ENCODE measurements around the gene TRUB1. TPM values are rescaled to one million over a fixed set of nuclear protein-coding genes. Genes with fewer than 3 reads are reported as not detected.
"Not testable (repeated sequence)": the region's sequence is repeated elsewhere in the genome, so short reads cannot be mapped to it uniquely, and the experiment has no call there.

The TRUB1 gene
- total RNA-seq (10 to 100 TPM; 11.8 to 18.8 (median 16.4) TPM), polyA plus RNA-seq (11.8 TPM)
- long read RNA-seq, donor 1, transcript TRUB1-201 (8 exons, 3,408 nt), result major isoform, 43 of 47 reads
- long read RNA-seq, donor 1, partial matches to known transcripts, result 2 of 47 reads
- long read RNA-seq, donor 1, other reads (novel, unspliced or antisense), result 1 of 47 reads
- long read RNA-seq, donor 2, transcript TRUB1-201 (8 exons, 3,408 nt), result major isoform, 17 of 17 reads
- long read RNA-seq, donor 2, partial matches to known transcripts, result 0 of 17 reads
- long read RNA-seq, donor 2, other reads (novel, unspliced or antisense), result 0 of 17 reads
- long read RNA-seq, donor 3, transcript TRUB1-201 (8 exons, 3,408 nt), result major isoform, 45 of 59 reads
- long read RNA-seq, donor 3, partial matches to known transcripts, result 6 of 59 reads
- long read RNA-seq, donor 3, other reads (novel, unspliced or antisense), result 8 of 59 reads
- long read RNA-seq, donor 4, transcript TRUB1-201 (8 exons, 3,408 nt), result major isoform, 11 of 11 reads
- long read RNA-seq, donor 4, partial matches to known transcripts, result 0 of 11 reads
- long read RNA-seq, donor 4, other reads (novel, unspliced or antisense), result 0 of 11 reads

- intact Hi-C loops (cut with DNase I), result no loop called here
Observed at GRCh38 chr10:114937962-114938855, at the start of gene TRUB1. TSS of gene TRUB1 (plus strand) at chr10:114938195. CDS start at chr10:114938254, 59 bp downstream.

DNA sequence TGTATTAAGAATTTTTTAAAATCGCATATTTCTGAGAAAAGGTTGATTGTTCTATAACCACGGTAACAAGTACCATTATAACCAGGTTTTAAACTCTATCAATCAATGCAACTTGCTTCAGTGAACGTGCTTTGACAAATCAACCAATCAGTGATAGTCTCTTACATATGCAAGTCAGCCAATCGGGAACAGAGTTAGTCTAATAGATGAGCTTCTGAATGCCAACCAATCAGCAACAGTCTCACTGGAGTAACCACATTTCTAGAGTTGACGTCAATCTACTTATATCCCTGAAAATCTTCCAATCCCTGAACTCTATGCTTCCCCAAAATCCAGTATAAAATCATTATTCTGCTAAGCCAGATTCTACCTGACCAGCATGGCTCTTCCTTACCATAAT, 44.7 kb upstream of the TRUB1 start:
- Histone ChIP-seq H3K27me3 (ENCODE audit: control insufficient read depth, insufficient read depth) (no peaks in the 10 kb centered on the region), H3K9me3 (ENCODE audit: control insufficient read depth, low read length) (no peaks in the 10 kb centered on the region), H3K4me1 (ENCODE audit: control insufficient read depth, insufficient read depth, low read length) (no peaks in the 10 kb centered on the region), H3K4me3 (ENCODE audit: low read length) (no peak overlapping the region), H3K27ac (ENCODE audit: low read length) (no peak overlapping the region)
- DNase-seq (no peak), ATAC-seq (no peak)
- WGBS, result 77% methylated on average over 5 of the region's 5 CpGs
- intact Hi-C loops (cut with DNase I), result no loop called here

More at GRCh38 chr10:114937962-114938855, at the start of gene TRUB1:
- DNase-seq (peak; percentile 95 to 97 (median 95)), ATAC-seq (peak; percentile 100)
- WGBS, result under 1% methylated on average over 46 of the region's 46 CpGs
- Histone ChIP-seq H3K4me3 (ENCODE audit: low read length) (peak within 1 kb of the TSS; percentile 92), H3K4me1 (ENCODE audit: control insufficient read depth, insufficient read depth, low read length) (peaks cover 3% of the 10 kb centered on the region), H3K9me3 (ENCODE audit: control insufficient read depth, low read length) (no peaks in the 10 kb centered on the region), H3K27ac (ENCODE audit: low read length) (peak within 1 kb of the TSS; percentile 95), H3K27me3 (ENCODE audit: control insufficient read depth, insufficient read depth) (no peaks in the 10 kb centered on the region)

GRCh38 chr10:114894911-114895310, 43.1 kb upstream of the TRUB1 start:
- no peak overlapping the region for H3K4me3 ChIP-seq (ENCODE audit: low read length)
- DNase-seq (no peak), ATAC-seq (no peak)
- H3K27ac ChIP-seq (ENCODE audit: low read length), result no peak overlapping the region
- H3K27me3 ChIP-seq (ENCODE audit: control insufficient read depth, insufficient read depth), result no peaks in the 10 kb centered on the region
- no peaks in the 10 kb centered on the region for H3K4me1 ChIP-seq (ENCODE audit: control insufficient read depth, insufficient read depth, low read length)
- H3K9me3 ChIP-seq (ENCODE audit: control insufficient read depth, low read length), result no peaks in the 10 kb centered on the region
- intact Hi-C loops (cut with DNase I), result no loop called here

- DNase-seq; H3K4me1 ChIP-seq (ENCODE audit: control insufficient read depth, insufficient read depth, low read length); H3K27ac ChIP-seq (ENCODE audit: low read length); H3K4me3 ChIP-seq (ENCODE audit: low read length); intact Hi-C loops (cut with DNase I); ATAC-seq; H3K9me3 ChIP-seq (ENCODE audit: control insufficient read depth, low read length); H3K27me3 ChIP-seq (ENCODE audit: control insufficient read depth, insufficient read depth): not testable (repeated sequence)
- WGBS, result 89% methylated on average over 6 of the region's 6 CpGs
Observed at GRCh38 chr10:114897011-114897410, 41.0 kb upstream of the TRUB1 start.

GRCh38 chr10:114897593-114897992, 40.4 kb upstream of the TRUB1 start:
- H3K27me3 ChIP-seq (ENCODE audit: control insufficient read depth, insufficient read depth), result no peaks in the 10 kb centered on the region
- H3K4me1 ChIP-seq (ENCODE audit: control insufficient read depth, insufficient read depth, low read length), result no peaks in the 10 kb centered on the region
- WGBS, result 87% methylated on average over 3 of the region's 3 CpGs
- ATAC-seq (no peak), DNase-seq (no peak)
- no peak overlapping the region for H3K27ac ChIP-seq (ENCODE audit: low read length)
- no peak overlapping the region for H3K4me3 ChIP-seq (ENCODE audit: low read length)
- intact Hi-C loops (cut with DNase I), result no loop called here
- H3K9me3 ChIP-seq (ENCODE audit: control insufficient read depth, low read length), result no peaks in the 10 kb centered on the region

GRCh38 chr10:114899982-114900381, 38.0 kb upstream of the TRUB1 start:
- intact Hi-C loops (cut with DNase I), result no loop called here
- Histone ChIP-seq H3K9me3 (ENCODE audit: control insufficient read depth, low read length) (no peaks in the 10 kb centered on the region), H3K4me1 (ENCODE audit: control insufficient read depth, insufficient read depth, low read length) (no peaks in the 10 kb centered on the region), H3K27me3 (ENCODE audit: control insufficient read depth, insufficient read depth) (no peaks in the 10 kb centered on the region), H3K27ac (ENCODE audit: low read length) (no peak overlapping the region), H3K4me3 (ENCODE audit: low read length) (no peak overlapping the region)
- DNase-seq, result no peak
- ATAC-seq, result no peak
- 97% methylated on average over 2 of the region's 2 CpGs for WGBS

GRCh38 chr10:114900658-114901057, 37.3 kb upstream of the TRUB1 start:
- Histone ChIP-seq H3K27me3 (ENCODE audit: control insufficient read depth, insufficient read depth) (no peaks in the 10 kb centered on the region), H3K4me1 (ENCODE audit: control insufficient read depth, insufficient read depth, low read length) (no peaks in the 10 kb centered on the region), H3K9me3 (ENCODE audit: control insufficient read depth, low read length) (no peaks in the 10 kb centered on the region), H3K4me3 (ENCODE audit: low read length) (no peak overlapping the region), H3K27ac (ENCODE audit: low read length) (no peak overlapping the region)
- ATAC-seq, result no peak
- DNase-seq, result no peak
- 96% methylated on average over 12 of the region's 12 CpGs for WGBS
- intact Hi-C loops (cut with DNase I), result no loop called here

- ATAC-seq (no peak), DNase-seq (no peak)
- 56% methylated on average over 1 of the region's 1 CpG for WGBS
- intact Hi-C loops (cut with DNase I), result no loop called here
- Histone ChIP-seq H3K9me3 (ENCODE audit: control insufficient read depth, low read length) (no peaks in the 10 kb centered on the region), H3K4me3 (ENCODE audit: low read length) (no peak overlapping the region), H3K27ac (ENCODE audit: low read length) (no peak overlapping the region), H3K27me3 (ENCODE audit: control insufficient read depth, insufficient read depth) (no peaks in the 10 kb centered on the region), H3K4me1 (ENCODE audit: control insufficient read depth, insufficient read depth, low read length) (no peaks in the 10 kb centered on the region)
Observed at GRCh38 chr10:114902151-114902550, 35.8 kb upstream of the TRUB1 start.

- H3K27ac ChIP-seq (ENCODE audit: low read length), result no peak overlapping the region
- no peak for ATAC-seq
Observed at GRCh38 chr10:114905450-114905849, 32.5 kb upstream of the TRUB1 start.

DNA sequence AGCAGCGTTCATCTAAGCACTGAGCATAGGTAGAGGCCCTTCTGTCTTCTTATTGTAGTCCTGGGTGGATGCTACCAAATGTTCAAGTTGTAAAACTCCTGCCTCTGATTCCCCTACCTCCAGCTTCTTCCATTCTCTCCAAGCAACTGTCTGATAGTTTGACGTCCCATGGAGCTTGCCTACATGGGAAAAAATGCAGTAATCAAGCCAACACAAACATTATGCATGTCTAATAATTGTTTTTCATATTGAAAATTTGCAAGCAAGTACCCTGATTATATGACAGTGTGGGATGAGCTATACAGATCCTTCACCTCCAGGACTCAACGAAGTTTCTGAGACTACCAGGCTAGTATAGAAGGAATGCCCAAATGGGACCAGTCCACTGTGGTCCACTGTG, 31.0 kb upstream of the TRUB1 start:
- Histone ChIP-seq H3K9me3 (ENCODE audit: control insufficient read depth, low read length) (no peaks in the 10 kb centered on the region), H3K4me1 (ENCODE audit: control insufficient read depth, insufficient read depth, low read length) (no peaks in the 10 kb centered on the region), H3K4me3 (ENCODE audit: low read length) (no peak overlapping the region), H3K27ac (ENCODE audit: low read length) (no peak overlapping the region), H3K27me3 (ENCODE audit: control insufficient read depth, insufficient read depth) (no peaks in the 10 kb centered on the region)
- no peak for DNase-seq
- 62% methylated on average over 3 of the region's 3 CpGs for WGBS
- no peak for ATAC-seq
- intact Hi-C loops (cut with DNase I), result no loop called here

More at GRCh38 chr10:114905450-114905849, 32.5 kb upstream of the TRUB1 start:
- Histone ChIP-seq H3K4me1 (ENCODE audit: control insufficient read depth, insufficient read depth, low read length) (no peaks in the 10 kb centered on the region), H3K4me3 (ENCODE audit: low read length) (no peak overlapping the region), H3K9me3 (ENCODE audit: control insufficient read depth, low read length) (no peaks in the 10 kb centered on the region), H3K27me3 (ENCODE audit: control insufficient read depth, insufficient read depth) (no peaks in the 10 kb centered on the region)
- intact Hi-C loops (cut with DNase I), result no loop called here
- DNase-seq, result no peak

DNA sequence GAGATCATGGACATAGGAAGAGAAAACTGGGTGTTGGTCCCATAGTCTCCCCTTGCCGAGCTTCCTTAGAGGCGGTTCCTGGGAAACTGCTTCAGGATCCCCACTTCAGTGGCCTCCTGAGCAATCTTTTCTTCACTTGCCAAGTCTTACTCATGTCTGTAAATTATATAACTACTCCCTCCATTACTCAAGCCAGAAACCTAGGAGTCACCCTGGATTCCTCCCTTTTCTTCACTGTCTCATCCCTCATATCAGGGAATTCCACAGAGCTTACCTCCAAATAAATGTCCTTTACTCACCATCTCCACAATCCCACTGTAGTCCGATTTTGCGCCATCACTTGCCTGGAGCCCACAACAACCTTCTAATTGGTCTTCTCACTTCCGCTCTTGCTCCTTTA, 29.1 kb upstream of the TRUB1 start:
- no peak for ATAC-seq
- H3K4me1 ChIP-seq (ENCODE audit: control insufficient read depth, insufficient read depth, low read length), result no peaks in the 10 kb centered on the region
- no peaks in the 10 kb centered on the region for H3K9me3 ChIP-seq (ENCODE audit: control insufficient read depth, low read length)
- H3K27me3 ChIP-seq (ENCODE audit: control insufficient read depth, insufficient read depth), result no peaks in the 10 kb centered on the region
- intact Hi-C loops (cut with DNase I), result no loop called here
- WGBS, result 93% methylated on average over 5 of the region's 5 CpGs
- DNase-seq, result no peak
- no peak overlapping the region for H3K27ac ChIP-seq (ENCODE audit: low read length)
- H3K4me3 ChIP-seq (ENCODE audit: low read length), result no peak overlapping the region
